Measurements from ENCODE around the gene MPP3.
"Not testable (repeated sequence)": the region's sequence is repeated elsewhere in the genome, so short reads cannot be mapped to it uniquely, and the experiment has no call there.

The MPP3 gene

DNA sequence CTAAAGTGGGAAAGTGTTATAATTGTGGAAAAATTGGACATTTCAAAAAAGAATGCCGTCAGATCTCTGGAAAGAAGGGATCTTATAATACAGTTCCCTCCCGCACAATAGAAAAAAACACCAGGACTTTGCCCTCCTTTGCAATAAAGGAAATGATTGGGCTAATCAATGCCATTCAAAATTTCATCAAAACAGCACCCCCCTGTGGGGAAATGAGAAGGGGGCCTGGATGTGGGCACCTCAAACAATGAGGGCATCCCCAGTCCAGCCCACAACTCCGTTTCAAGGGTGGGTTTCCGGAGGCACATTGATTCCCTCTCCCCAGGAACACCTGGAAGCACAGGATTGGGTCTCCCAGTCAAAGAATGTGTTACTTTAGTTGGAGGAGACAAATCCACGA lies 40.1 kb upstream of the MPP3 start:
- Histone ChIP-seq H3K4me3 (no peak overlapping the region), H3K27me3 (ENCODE audit: low read depth) (no peaks in the 10 kb centered on the region), H3K9me3 (no peaks in the 10 kb centered on the region), H3K4me1 (no peaks in the 10 kb centered on the region), H3K36me3 (replicated peaks) (no peaks in the 10 kb centered on the region)
- DNase-seq (ENCODE audit: low spot score in 2 of 2), result no peak
- in situ Hi-C loops (cut with MboI; ENCODE audit: low sequenced_read_pairs), result no loop called here

DNA sequence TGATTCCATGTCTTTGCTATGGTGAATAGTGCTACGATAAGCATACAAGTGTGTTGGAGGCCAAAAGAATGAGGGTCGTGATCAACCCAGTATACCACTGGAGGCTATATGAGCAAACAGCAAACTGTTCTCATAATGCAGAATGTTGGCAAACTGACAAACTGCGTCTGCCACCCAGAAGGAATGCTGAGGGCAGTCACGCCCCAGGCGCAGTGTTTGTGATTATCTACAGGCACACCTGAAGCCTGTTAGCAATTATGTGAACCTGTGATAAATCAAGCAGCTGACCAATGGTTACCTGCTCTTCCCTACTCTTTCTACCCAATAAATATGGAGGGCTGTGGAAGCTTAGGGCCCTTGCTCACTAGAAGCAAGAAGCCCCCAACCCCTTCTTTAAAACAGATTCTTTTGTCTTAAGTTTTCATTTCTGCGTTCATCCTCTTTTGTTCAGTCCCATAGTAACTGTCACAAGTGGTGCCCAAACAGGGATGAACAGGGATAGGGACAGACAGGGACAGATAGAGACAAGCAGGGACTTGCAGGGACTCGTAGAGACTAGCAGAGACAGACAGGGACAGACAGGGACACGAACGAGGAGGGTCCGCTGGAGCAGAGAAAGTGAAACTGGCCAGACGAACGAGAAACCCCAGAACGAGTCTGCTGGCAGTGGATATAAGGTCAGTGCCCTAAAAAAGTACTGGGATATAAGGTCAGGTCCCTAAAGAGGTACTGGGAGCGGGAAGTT lies 39.2 kb upstream of the MPP3 start:
- no peaks in the 10 kb centered on the region for H3K9me3 ChIP-seq
- in situ Hi-C loops (cut with MboI; ENCODE audit: low sequenced_read_pairs), result no loop called here
- no peak overlapping the region for H3K4me3 ChIP-seq
- H3K27me3 ChIP-seq (ENCODE audit: low read depth), result no peaks in the 10 kb centered on the region; the same call in 1 of the 2 replicates
- no peaks in the 10 kb centered on the region for H3K4me1 ChIP-seq
- no peaks in the 10 kb centered on the region for H3K36me3 ChIP-seq (replicated peaks)
- no peak for DNase-seq (ENCODE audit: low spot score in 2 of 2)

DNA sequence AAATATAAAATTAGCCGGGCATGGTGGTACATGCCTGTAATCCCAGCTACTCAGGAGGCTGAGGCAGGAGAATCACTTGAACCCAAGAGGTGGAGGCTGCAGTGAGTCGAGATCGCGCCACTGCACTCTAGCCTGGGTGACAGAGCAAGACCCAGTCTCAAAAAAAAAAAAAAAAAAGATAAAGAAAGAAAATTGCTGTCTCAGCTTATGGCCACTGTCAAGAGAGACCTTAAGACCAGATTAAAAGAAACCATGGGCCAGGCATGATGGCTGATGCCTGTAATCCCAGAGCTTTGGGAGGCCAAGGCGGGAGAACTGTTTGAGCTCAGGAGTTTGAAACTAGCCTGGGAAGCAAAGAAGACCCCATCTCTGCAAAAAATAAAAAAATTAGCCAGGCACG lies 36.1 kb upstream of the MPP3 start:
- H3K36me3 ChIP-seq (replicated peaks); H3K4me3 ChIP-seq; DNase-seq (ENCODE audit: low spot score in 2 of 2); H3K4me1 ChIP-seq; in situ Hi-C loops (cut with MboI; ENCODE audit: low sequenced_read_pairs); H3K9me3 ChIP-seq; H3K27me3 ChIP-seq (ENCODE audit: low read depth): not testable (repeated sequence)

DNA sequence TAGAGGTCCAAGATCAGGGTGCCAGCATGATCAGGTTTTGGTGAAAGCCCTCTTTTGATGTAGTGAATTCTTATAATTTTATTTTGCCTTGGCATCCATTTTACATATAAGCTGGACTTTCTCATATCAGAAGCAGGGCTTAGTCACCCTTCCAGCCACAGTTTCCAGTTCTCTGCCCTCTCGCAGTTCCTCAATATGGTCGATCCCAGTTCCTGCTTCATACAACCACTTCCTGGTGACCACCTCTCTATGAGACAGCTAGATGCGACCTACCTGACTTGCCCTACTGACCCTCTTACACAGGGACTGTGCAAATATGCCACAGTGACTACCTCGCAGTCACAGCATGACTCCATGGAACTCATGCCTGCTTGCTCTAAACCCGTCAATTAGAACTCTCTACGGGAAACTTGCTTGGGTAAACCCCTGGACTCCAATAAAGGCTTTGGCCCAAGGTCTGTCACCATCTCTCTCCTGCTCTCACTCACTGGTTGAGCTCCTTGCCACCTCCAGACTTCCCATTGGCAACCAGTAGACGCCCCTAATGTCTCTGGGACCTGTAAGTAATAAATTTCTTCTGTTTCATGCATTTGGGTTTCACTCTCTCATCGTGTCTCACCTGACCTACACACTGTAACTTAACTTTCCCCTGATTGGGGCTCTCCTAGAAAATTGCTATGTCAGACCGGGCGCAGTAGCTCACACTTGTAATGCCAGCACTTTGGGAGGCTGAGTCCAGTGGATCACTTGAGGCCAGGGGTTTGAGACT lies 35.5 kb upstream of the MPP3 start:
- Histone ChIP-seq H3K4me1 (no peaks in the 10 kb centered on the region), H3K27me3 (ENCODE audit: low read depth) (peaks cover 3% of the 10 kb centered on the region; the same call in 1 of the 2 replicates), H3K4me3 (no peak overlapping the region), H3K9me3 (no peaks in the 10 kb centered on the region), H3K36me3 (replicated peaks) (no peaks in the 10 kb centered on the region)
- in situ Hi-C loops (cut with MboI; ENCODE audit: low sequenced_read_pairs), result no loop called here
- DNase-seq (ENCODE audit: low spot score in 2 of 2), result no peak

DNA sequence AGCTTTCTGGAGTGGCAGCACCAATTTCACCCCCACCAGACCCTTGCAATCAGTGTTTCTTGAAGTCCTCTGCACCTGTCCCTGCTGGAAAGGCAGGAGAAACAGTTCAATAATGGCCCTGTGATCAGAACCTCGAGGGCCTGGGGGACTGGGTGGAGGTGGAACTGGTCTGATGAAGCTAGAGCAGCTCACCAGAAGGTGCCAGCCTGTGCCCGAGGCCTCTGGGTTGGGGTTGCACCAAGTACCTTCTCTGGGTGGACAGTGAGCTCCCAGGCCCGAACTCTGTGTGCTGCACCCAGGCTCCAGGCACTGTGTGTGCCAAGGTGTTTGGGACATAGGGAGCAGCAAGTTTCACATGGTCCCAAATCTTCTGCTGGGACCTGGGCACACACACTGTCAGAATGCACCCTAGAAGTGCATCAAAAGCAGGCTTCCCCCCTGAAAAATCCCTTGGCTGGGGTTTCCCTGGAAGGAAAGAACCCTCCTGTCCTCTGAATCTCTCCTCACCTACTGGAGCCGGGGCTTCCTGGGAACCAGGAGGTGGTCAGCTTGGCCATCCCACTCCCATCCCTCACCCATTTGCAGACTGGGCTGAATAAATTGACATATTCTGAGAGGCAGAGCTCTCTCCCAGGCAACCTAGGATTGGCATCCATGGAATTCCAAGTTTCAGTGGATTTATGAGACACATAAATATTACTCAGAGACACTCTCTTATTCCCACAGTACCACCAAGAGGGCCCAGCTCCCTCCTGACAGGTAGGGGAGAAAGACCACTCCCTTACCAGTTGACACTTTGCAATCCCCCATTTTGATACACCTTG lies 31.4 kb upstream of the MPP3 start:
- Histone ChIP-seq H3K27me3 (ENCODE audit: low read depth) (peaks cover 6% of the 10 kb centered on the region; the same call in 1 of the 2 replicates), H3K9me3 (no peaks in the 10 kb centered on the region), H3K4me1 (no peaks in the 10 kb centered on the region), H3K36me3 (replicated peaks) (no peaks in the 10 kb centered on the region), H3K4me3 (no peak overlapping the region)
- DNase-seq (ENCODE audit: low spot score in 2 of 2), result no peak
- in situ Hi-C loops (cut with MboI; ENCODE audit: low sequenced_read_pairs), result no loop called here

DNA sequence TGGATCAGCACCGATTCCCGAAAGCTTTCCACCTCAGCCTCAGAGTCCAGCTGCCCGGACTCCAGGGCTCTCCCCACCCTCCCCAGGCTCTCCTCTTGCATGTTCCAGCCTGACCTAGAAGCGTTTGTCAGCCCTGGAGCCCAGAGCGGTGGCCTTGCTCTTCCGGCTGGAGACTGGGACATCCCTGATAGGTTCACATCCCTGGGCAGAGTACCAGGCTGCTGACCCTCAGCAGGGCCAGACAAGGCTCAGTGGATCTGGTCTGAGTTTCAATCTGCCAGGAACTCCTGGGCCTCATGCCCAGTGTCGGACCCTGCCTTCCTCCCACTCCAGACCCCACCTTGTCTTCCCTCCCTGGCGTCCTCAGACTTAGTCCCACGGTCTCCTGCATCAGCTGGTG lies 29.0 kb upstream of the MPP3 start:
- no peak for DNase-seq (ENCODE audit: low spot score in 2 of 2)
- peaks cover 6% of the 10 kb centered on the region; the same call in 1 of the 2 replicates for H3K27me3 ChIP-seq (ENCODE audit: low read depth)
- H3K4me3 ChIP-seq, result no peak overlapping the region
- H3K9me3 ChIP-seq, result no peaks in the 10 kb centered on the region
- in situ Hi-C loops (cut with MboI; ENCODE audit: low sequenced_read_pairs), result no loop called here
- H3K4me1 ChIP-seq, result no peaks in the 10 kb centered on the region
- no peaks in the 10 kb centered on the region for H3K36me3 ChIP-seq (replicated peaks)

DNA sequence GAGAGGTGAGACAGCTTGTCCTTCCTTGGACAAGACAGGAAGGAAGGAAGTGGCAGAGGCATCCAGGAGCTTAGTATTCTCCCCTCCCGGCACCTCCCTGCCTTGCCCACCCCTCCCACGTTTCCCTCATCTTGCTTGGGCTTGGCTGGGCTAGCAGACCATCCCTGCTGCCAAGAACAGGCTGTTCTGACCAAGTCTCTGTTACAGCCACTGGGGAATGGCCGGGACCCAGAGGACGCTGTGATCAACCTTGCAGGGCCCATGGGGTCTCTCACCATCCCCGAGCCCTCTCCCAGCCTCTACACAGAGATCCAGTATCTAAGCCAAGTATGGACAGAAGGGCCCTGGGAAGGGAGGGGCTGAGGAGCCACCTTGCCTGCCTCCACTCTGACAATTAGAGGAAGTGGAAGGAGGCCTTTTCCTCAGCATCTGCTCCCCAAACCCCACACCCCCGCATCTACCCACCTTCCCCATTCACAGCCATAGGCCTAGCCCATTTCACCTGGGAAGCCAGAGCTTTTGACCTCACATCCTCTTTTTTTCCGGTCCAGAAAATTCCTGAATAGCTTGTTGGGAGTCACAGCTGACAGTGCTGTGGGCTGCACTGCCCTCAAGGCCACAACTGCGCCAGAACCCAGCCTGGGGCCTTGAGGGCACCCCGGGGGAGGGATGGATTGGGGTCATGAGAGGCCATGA lies 28.1 kb upstream of the MPP3 start:
- in situ Hi-C loops (cut with MboI; ENCODE audit: low sequenced_read_pairs), result no loop called here
- no peaks in the 10 kb centered on the region for H3K36me3 ChIP-seq (replicated peaks)
- H3K27me3 ChIP-seq (ENCODE audit: low read depth), result 0 out of 2 replicates have a peak, but pooled peaks cover 4% of the 10 kb centered on the region
- H3K4me3 ChIP-seq, result no peak overlapping the region
- no peak for DNase-seq (ENCODE audit: low spot score in 2 of 2)
- H3K9me3 ChIP-seq, result no peaks in the 10 kb centered on the region
- no peaks in the 10 kb centered on the region for H3K4me1 ChIP-seq

DNA sequence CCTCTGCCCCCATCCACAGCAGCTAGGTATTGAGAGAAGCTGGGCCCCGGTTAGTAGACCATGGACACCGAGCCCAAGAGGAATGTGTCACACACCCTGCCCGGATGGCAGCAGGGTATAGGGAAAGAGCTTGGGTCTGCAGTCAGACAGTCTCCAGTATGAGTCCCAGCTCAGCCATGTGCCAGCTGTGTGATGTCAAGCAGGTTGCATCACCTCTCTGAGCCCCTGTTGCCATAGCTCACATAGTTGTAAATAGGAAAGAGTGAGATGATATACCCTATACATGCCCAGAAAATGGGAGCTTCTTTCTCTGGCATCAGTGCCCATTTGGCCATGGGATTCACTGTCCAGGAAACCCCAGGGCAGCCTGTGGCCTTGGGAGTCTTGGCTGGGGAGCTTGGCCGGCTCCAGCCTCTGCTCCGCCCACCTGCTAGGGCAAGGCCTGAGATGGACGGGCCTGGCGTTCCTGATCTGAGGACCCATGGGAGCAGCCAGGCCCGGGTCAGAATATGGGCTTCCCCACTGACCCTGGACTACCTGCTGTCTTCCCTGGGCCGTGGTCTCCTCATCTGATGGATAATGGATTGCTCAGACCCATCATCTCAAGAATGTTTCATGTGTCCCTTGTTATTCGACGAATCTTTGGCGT lies 27.3 kb upstream of the MPP3 start:
- Histone ChIP-seq H3K27me3 (ENCODE audit: low read depth) (0 out of 2 replicates have a peak, but pooled peaks cover 4% of the 10 kb centered on the region), H3K36me3 (replicated peaks) (no peaks in the 10 kb centered on the region), H3K4me1 (no peaks in the 10 kb centered on the region), H3K4me3 (no peak overlapping the region), H3K9me3 (no peaks in the 10 kb centered on the region)
- in situ Hi-C loops (cut with MboI; ENCODE audit: low sequenced_read_pairs), result no loop called here
- no peak for DNase-seq (ENCODE audit: low spot score in 2 of 2)

DNA sequence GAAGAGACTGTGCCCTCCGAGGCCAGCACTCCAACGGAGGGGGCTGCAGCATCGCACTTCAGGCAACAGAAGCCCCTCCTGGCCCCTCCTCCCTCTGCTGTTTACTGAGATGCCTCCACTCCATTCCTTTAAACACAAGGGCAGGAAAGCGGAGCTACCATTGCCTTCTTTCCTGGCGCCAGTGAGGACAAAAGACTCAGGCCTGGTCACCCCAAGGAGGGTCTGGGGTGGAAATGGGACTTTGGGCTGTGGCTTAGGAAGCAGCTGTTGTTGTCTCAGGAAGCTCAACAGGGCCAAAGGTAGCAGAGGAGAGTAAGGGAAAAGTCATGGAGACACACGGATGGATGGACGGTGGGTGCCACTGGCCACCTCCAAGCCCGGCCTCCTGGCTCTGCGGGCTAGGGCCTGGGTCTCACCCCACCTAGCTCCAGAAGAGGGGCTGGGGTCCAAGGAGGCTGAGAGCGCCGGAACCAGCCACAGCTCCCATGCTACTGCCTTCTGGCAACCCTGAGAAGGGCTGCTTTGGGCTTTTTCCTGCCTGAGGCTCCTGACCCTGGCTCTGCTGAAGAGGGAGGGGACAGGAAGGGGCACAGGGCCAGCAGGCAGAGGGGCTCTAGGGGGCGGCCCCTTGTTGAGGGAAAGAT lies 25.1 kb upstream of the MPP3 start:
- in situ Hi-C loops (cut with MboI; ENCODE audit: low sequenced_read_pairs), result no loop called here
- no peak for DNase-seq (ENCODE audit: low spot score in 2 of 2)
- Histone ChIP-seq H3K9me3 (no peaks in the 10 kb centered on the region), H3K36me3 (replicated peaks) (no peaks in the 10 kb centered on the region), H3K4me3 (no peak overlapping the region), H3K4me1 (no peaks in the 10 kb centered on the region), H3K27me3 (ENCODE audit: low read depth) (peaks cover 6% of the 10 kb centered on the region; the same call in 1 of the 2 replicates)

DNA sequence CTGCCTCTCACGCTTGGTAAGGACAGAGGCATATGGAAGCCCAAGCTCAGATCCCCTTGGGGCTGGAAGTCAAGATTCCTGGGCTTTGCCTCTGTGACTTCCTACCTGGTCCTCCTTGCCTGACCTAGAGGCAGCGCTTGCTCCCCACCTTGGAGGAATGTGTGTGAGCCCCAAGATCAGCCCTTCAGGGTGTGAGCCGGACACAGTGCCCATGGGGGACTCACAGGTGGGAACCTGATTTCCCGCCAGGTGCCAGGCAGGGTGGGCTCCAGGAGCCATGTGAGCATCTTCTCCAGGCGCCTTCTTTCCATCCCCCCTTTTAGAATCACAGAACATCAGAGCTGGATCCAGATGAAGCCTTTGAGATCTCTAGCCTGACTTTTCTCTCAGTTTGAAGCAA lies 24.2 kb upstream of the MPP3 start:
- Histone ChIP-seq H3K36me3 (replicated peaks) (no peaks in the 10 kb centered on the region), H3K4me3 (no peak overlapping the region), H3K9me3 (no peaks in the 10 kb centered on the region), H3K27me3 (ENCODE audit: low read depth) (peaks cover 9% of the 10 kb centered on the region; the same call in 1 of the 2 replicates), H3K4me1 (no peaks in the 10 kb centered on the region)
- in situ Hi-C loops (cut with MboI; ENCODE audit: low sequenced_read_pairs), result no loop called here
- DNase-seq (ENCODE audit: low spot score in 2 of 2), result no peak

DNA sequence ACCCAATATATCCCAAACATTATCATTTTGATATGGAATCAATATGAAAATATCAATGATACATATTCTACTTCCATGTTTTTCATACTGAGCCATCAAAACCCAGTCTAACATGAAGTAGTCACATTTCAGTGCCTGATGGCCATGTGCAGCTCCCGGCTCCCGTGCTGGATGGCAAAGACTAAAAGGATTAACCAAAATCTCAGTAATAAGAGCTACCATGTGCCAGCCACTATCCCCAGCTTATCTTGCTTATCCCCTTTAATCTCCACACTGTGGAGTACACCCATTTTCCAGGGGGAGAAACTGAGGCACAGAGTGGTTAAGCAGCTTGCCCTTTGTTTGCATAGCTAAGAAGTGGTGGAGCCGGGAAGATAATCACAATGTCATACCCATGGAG lies 23.2 kb upstream of the MPP3 start:
- H3K4me1 ChIP-seq, result no peaks in the 10 kb centered on the region
- no peaks in the 10 kb centered on the region for H3K9me3 ChIP-seq
- H3K36me3 ChIP-seq (replicated peaks), result no peaks in the 10 kb centered on the region
- H3K27me3 ChIP-seq (ENCODE audit: low read depth), result peaks cover 9% of the 10 kb centered on the region; the same call in 1 of the 2 replicates
- DNase-seq (ENCODE audit: low spot score in 2 of 2), result no peak
- no peak overlapping the region for H3K4me3 ChIP-seq
- in situ Hi-C loops (cut with MboI; ENCODE audit: low sequenced_read_pairs), result no loop called here

DNA sequence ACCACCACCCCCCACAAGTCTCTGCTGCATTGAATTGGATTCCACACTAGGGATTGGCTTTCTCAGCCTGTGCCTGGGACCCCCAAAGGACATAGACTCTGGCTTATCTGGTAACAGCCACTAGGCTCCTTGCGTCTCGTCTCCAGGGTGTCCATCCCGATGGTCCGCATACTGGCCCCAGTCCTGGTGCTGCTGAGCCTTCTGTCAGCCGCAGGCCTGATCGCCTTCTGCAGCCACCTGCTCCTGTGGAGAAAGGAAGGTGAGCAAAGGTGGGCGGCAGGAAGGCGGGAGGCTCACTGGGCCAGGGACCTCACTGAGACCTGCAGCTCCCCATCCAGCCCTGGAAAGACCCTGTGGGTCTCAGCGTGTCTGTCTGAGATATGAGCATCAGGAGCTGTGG lies 22.1 kb upstream of the MPP3 start:
- no peaks in the 10 kb centered on the region for H3K9me3 ChIP-seq
- no peaks in the 10 kb centered on the region for H3K36me3 ChIP-seq (replicated peaks)
- no peak for DNase-seq (ENCODE audit: low spot score in 2 of 2)
- H3K27me3 ChIP-seq (ENCODE audit: low read depth), result peaks cover 9% of the 10 kb centered on the region; the same call in 1 of the 2 replicates
- no peak overlapping the region for H3K4me3 ChIP-seq
- in situ Hi-C loops (cut with MboI; ENCODE audit: low sequenced_read_pairs), result no loop called here
- H3K4me1 ChIP-seq, result no peaks in the 10 kb centered on the region
